NCI-H1092 (cell line): ENCODE data around the gene LAT.
"Not testable (repeated sequence)": the region's sequence is repeated elsewhere in the genome, so short reads cannot be mapped to it uniquely, and the experiment has no call there.

Experiments
- DNase-seq: peaks from one replicate; lab custom pipeline; 2025; lab: John Stamatoyannopoulos, UW

The LAT gene

DNA sequence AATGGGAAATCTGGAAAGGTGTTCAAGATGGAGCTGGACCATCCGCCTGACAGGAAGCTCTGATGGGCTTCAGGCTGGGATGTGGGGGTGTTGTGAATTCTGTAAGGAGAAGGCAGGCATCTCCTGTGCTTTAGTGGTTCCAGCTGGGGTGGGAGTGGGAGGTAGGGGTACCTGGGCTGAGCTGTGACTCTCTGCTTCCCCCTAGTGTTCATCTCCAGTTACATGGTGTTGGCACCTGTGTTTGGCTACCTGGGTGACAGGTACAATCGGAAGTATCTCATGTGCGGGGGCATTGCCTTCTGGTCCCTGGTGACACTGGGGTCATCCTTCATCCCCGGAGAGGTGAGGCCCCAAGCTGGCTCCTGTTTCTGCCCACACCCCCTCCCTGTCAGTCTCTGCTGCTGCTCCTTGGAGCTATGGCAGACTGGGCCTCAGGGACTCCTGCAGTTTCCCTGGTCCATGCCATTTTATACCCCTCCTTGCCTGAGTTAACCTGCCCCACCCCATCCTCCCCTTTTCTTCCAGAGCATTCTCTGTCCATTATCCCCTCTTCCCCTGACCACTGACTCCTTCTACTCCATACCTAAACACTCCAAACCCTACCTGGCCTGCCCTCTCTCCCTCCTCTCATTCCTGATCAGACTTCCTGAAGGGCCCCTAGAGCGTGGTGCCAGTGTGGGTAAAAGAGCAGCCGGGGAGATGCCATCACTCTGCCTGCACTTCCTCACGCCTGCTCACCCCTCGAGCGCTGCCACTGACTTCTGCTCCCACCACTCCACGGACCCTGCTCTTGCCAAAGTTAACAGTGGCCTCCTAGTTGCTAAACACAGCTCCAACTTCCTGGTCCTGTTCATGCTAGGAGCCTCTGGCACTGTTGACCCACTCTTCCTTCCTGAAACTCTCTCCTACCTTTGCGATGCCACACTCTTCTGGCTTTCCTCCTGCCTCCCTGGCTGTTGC is 6.9 kb upstream of the LAT start:
- DNase-seq, result no peak

DNA sequence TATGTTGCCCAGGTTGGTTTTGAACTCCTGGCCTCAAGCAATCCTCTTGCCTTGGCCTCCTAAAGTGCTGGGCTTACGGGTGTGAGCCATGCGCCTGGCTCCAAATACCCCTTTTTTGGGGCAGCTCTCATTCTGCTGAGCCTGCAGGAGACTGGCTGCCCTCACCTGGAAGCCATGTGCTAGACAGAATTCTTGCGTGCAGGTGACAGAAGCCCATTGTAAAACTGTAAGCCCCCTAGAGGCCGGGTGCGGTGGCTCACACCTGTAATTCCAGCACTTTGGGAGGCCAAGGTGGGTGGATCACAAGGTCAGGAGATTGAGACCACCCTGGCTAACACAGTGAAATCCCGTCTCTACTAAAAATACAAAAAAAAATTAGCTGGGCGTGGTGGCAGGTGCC is 4.5 kb upstream of the LAT start:
- not testable (repeated sequence) for DNase-seq

DNA sequence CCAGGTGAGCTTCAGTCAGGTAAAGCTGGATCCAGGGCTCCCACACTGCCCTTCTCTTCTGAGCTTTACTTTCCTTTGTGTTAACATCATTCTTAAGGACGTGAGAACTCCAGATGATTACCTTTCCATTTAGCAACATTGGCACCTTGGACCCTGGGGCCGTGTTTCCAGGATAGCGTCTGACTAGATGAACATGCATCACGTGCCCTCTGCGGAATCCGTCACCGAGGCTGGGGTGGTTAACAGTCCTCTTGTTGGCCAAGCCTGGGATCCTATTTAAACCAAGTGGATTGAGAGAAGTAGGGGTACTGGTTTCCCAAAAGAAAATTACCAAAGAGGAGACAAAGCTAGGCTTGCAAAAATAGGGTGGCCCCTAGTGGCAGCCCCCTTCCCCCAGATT is 3.9 kb upstream of the LAT start:
- no peak for DNase-seq

DNA sequence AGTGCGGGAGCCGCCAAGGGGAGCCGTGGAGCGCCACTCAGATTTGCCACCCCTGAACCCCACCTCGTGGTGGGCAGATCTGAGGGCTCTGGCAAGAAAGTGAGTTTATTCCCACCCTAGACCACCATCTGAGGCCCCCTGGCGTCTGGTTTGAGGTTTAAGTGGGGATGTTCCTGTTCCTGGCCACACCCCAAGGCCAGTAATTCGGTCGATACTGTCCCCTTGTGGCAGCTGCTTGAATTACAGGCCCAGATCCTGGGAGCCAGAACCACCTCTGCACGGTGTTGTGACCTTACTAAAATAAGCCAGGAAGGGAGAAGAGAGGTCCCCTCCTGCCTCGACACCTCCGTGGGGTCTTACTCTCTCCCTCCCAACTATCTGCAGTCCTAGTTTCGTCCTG is 3.3 kb upstream of the LAT start:
- DNase-seq, result no peak

DNA sequence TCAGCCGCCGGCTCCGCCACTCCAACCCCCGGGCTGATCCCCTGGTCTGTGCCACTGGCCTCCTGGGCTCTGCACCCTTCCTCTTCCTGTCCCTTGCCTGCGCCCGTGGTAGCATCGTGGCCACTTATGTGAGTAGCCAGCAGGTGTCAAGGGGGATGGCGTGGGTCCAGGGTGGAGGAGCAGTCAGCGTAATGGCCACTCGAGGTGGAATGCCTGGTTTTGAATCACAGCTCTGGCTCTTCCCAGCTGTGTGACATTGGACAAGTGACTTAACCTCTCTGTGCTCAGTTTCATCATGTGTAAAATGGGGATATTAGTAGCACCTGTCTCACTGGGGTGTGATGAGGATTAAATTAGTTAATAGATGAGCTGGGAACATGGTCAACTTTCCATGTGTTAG is 2.4 kb upstream of the LAT start:
- no peak for DNase-seq

DNA sequence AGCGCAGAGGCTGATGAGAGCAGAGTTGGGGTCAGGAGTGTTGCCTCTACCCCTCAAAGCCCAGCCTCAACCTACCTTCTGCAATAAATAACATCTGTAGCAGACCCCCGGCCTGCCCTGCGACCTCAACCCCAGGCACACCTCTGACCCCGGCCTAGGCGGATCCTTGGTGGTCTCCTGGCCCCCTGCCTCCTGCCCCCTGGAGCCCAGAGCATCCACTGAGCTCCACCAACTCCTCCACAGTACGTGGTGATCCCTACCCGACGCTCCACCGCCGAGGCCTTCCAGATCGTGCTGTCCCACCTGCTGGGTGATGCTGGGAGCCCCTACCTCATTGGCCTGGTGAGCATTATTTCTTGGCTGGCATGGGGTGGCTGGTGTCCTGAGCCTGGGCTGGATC is 1.9 kb upstream of the LAT start:
- DNase-seq, result no peak

DNA sequence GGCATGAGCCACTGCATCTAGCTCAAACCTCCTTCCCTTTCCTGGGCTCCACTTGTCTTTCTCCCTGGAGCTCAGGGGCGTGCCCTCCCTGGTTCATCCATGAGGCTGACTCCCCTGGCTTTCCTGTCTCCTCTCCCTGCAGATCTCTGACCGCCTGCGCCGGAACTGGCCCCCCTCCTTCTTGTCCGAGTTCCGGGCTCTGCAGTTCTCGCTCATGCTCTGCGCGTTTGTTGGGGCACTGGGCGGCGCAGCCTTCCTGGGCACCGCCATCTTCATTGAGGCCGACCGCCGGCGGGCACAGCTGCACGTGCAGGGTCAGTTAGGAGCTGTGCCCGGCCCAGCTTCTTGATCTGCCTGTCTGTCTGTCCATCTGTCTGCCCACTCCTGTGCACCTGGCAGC is 1.2 kb upstream of the LAT start:
- no peak for DNase-seq

DNA sequence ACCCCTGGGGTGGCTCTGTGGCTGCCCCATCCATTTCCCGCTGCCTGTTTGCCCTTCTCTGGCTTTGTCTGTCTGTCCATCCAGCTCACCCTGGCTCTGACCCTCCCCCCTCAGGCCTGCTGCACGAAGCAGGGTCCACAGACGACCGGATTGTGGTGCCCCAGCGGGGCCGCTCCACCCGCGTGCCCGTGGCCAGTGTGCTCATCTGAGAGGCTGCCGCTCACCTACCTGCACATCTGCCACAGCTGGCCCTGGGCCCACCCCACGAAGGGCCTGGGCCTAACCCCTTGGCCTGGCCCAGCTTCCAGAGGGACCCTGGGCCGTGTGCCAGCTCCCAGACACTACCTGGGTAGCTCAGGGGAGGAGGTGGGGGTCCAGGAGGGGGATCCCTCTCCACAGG is 761 bp upstream of the LAT start:
- DNase-seq, result no peak

DNA sequence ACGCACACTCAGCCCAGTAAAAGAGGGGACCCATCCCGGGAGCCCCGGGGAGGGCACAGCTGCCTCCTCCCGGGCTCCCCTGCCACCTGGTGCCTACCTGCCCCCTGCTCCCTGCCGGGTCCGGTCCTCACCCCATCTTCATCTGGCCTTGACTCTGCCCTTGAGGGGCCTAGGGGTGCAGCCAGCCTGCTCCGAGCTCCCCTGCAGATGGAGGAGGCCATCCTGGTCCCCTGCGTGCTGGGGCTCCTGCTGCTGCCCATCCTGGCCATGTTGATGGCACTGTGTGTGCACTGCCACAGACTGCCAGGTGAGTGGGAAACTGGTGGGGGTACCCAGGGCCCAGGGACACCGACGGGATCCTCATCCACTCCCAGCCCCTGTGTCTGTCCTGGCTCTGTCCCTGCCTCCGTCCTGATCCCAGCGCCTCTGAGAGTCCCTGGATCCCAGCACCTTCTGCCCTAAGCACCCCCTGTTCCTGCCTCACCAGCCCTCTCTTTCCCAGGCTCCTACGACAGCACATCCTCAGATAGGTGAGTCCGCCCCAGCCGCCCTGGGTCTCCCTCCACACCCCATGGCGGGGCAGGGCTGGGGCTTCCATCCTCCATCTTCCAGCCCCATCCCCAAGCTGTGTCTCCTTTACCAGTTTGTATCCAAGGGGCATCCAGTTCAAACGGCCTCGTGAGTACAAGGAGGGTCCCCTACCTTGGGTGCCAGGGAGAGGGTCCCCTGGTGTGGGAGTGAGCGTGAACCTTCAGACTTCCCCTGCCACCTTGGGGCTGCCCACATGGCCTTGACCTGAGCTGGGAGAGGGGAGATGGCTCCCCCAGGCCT is 574 bp downstream of the LAT start:
- no peak for DNase-seq

DNA sequence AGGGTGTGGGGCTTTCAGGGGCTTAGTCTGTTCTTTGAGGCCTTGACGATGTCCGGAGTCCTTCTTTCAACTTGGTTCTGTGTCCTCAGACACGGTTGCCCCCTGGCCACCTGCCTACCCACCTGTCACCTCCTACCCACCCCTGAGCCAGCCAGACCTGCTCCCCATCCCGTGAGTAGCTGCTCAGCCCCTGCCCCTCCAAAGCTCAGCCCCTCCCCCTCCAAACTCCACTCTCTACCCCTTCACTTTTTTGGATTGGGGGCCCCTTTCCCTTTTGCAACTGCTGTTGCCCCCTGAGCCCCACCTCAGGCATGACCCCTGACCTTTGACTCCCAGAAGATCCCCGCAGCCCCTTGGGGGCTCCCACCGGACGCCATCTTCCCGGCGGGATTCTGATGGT is 1.2 kb downstream of the LAT start:
- DNase-seq, result no peak

DNA sequence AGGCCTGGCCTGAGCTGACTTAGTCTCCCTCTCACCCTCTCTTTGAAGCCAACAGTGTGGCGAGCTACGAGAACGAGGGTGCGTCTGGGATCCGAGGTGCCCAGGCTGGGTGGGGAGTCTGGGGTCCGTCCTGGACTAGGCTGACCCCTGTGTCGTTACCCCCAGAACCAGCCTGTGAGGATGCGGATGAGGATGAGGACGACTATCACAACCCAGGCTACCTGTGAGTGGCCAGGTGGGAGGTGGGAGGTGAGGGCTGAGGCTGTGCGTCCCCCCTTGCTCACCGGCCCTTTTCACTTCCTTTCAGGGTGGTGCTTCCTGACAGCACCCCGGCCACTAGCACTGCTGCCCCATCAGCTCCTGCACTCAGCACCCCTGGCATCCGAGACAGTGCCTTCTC is 1.6 kb downstream of the LAT start:
- no peak for DNase-seq

DNA sequence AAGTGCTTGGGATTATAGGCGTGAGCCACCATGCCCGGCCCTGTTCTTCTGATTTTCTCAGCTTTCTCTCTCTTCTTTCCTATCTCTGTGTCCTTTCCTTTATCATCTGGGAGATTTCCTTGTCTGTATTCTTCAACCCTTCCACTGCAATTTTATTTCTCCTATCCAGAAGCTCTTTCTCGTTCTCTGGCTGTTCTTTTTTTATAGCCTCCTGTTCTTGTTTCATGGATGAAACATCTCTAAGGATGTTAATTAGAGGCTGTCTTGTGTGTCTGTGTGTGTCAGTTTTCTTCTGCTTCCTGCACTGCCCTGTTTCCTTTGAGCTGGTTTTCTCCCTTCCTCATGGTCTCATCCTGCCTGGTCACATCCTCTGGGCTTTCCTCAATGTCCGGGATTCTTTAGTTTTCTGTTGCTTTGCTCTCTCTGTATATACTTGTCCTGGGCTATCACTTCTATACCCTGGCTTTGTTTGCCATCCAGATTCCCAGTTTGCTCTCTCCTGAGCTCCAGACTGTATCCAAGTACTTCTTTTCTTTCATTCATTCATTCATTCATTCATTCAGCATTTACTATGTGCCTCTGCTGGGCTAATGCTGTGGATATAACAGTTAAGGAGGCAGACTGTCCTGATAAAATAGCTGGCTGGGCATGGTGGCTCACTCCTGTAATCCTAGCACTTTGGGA is 2.5 kb downstream of the LAT start:
- DNase-seq, result no peak

DNA sequence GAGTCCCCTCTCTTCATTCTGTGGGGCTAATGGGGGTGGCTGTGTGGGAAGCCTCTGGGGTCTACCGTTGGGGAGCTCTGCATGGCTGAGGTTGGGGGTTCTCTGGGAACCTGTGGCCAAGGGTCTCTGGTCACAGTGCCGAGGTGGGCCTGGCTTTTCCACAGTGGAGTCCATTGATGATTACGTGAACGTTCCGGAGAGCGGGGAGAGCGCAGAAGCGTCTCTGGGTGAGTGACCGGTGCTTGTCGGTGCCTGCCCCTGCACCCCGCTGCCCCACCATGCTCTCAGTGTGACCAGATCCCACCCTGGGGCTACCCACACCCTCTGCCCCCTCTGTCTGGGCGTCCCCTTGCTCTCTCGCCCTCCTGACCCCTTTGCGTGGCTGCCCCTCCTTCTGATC is 4.5 kb downstream of the LAT start:
- no peak for DNase-seq

DNA sequence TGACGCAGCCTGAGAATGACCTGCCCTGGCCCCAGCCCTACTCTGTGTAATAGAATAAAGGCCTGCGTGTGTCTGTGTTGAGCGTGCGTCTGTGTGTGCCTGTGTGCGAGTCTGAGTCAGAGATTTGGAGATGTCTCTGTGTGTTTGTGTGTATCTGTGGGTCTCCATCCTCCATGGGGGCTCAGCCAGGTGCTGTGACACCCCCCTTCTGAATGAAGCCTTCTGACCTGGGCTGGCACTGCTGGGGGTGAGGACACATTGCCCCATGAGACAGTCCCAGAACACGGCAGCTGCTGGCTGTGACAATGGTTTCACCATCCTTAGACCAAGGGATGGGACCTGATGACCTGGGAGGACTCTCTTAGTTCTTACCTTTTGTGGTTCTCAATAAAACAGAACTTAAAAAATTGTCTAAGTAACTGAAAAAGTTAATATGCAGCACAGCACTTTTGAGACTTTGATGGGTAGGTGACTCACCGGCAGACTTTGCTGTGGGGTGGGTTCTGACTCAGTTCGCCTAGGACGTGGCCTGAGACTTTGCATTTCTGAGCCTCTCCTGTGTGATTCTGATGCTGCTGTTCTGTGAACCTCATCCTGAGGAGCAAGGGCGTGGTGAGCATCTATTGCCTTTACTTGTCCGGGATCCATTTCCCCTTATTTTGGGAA is 5.7 kb downstream of the LAT start:
- DNase-seq, result no peak

DNA sequence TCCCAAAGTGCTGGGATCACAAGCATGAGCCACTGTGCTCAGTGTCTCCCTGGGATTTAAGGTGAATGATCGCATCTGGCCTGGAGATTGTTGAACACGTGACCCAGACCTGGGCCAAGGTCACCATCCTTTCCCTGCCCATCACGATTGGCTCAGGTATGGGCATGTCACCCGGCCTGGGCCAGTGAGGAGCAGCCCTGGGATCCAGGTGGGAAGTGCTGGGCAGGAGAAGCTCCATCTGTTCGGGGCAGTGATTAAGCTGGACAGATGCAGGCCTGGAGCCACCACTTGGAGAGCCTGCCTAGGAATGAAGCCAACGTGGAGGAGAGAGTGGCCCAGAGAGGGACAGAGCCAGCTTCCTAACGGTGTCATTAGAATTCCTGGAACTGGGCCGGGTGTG is 6.8 kb downstream of the LAT start:
- no peak for DNase-seq

DNA sequence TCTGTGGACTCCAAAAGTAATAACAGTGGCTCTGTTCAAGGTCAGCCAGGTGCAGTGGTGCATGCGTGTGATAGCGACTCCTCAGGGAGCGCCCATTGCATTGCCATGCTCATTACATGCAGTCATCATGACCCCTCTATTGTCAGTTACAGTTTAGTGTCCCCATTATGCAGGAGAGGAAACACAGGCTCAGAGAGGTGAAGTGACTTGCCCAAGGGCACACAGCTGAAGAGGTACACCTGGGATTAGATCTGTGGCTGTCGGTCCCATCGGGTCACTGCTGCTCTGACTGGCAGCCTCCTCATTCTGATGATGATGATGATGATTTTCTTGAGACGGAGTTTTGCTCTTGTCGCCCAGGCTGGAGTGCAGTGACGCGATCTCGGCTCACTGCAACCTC is 7.6 kb downstream of the LAT start:
- DNase-seq, result no peak

DNA sequence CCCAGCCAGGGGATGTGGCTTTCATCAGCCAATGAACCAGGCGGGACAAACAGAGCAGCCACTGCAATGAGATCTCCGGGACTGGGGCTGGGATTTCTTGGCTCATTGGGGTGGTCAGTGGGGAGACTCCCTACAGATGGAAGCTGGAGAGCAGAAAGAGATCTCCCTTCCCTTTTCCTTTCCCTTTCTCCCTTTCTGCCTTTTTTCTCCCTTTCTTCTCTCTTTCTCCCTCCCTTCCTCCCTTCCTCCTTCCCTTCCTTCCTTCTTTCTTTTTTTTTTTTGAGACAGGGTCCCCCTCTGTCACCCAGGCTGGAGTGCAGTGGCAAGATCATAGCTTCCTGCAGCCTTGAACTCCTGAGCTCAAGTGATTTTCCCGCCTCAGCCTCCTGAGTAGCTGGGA is 14.0 kb downstream of the LAT start:
- DNase-seq, result no peak

DNA sequence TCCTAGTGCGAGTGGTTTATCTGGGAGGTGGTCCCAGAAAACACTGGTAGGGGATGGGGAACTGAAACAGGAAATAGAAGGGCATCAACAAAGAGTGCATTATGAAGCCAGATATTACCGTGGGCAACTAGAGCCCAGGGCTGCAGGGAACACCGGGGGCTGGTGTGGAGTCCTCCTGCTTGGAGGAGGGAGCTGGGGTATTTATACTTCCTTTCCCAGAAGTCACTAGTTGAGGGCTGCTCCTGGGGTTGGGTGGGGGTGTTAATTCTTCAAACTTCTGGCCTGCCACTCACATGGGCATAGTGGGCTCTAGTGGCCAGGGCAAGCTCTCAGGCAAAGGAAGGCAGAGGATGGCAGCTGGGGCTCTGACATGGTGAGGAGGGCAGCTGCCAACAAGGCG is 14.7 kb downstream of the LAT start:
- DNase-seq, result no peak

DNA sequence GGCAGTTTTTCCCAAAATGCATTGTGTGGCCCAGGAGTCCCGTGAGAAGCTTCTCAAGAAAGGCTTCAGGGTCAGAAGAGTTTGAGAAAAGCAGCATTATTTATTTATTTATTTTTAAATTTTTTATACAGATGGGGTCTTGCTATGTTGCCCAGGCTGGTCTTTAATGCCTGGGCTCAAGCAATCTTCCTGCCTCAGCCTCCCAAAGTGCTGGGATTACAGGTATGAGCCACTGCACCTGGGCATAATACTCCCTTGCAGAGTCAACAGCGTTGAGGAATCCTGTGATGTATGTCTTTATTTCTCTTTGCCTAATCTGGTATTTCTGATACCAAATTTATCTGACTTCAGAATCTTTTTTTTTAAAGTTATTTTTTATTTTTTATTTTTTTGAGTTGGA is 15.2 kb downstream of the LAT start:
- DNase-seq, result no peak

DNA sequence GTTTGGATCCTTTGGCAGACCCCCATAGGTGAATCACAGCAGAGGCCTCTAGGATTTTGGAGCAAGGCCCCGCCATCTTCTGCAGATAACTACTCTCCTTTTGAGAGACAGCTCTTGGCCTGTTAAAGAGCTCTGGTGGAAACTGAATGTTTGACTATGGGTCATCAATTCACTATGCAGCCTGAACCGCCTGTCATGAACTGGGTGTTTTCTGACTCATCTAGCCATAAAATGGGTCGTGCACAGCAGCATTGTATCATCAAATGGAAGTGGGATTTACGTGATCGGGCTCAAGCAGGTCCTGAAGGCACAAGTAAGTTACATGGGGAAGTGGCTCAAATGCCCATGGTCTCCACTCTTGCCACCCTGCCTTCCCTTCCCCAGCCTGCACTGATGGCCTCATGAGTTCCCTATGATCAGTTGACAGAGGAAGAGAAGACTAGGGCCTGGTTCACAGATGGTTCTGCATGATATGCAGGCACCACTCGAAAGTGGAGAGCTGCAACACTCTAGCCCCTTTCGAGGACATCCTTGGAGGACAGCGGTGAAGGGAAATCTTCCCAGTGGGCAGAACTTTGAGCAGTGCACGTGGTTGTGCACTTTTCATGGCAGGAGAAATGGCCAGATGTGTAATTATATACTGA is 19.8 kb downstream of the LAT start:
- DNase-seq, result not testable (repeated sequence)

DNA sequence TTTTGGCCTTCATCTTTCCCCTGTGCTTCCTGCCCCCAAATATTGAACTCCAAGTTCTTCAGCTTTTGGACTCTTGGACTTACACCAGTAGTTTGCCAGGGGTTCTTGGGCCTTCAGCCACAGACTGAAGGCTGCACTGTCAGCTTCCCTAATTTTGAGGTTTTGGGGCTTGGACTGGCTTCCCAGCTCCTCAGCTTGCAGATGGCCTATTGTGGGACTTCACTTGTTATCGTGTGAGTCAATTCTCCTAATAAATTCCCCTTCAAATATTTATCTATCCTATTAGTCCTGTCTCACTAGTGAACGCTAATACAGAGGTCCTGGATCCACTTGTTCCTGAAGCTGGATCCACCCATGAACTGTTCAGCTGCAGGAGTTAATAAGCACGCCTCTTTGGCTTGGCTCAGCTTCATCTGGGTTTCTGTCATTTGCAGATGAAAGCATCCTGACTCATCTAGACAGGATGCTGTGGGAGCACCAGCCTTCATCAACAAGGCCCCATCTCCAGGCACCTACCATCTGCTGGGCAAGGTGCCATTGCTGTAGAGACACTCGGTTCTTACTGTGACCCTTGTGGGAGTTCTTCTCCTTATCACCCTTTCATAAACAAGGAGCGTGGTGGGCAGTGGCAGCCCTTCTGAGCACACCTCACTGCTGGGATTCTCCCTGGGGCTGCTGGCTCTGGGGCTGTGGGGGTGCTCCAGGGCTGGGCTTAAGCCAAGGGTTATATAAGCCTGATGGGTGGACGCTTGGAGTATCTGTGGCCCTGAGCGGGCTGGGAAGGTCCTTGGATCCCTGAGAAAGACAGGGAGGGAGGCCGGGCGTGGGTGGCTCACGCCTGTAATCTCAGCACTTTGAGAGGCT is 23.1 kb downstream of the LAT start:
- no peak for DNase-seq
